Heart right ventricle (tissue), 16 donors: ENCODE measurements around the gene RAD51C. TPM values are rescaled to one million over a fixed set of nuclear protein-coding genes. Genes with fewer than 3 reads are reported as not detected.
"Not testable (repeated sequence)": the region's sequence is repeated elsewhere in the genome, so short reads cannot be mapped to it uniquely, and the experiment has no call there.

Experiments used
- ATAC-seq, 8 donors: fragments of 200-7000 bp; cut with Tn5 transposase; one replicate each; pipeline ENCODE4 v1.9.1; 2020; ENCODE audit warnings: mild to moderate bottlenecking in 8 of 8, moderate library complexity in 8 of 8, moderate number of reproducible peaks in 1 of 8
- DNase-seq, 2 donors: peaks; one replicate each; pipeline ENCODE4 v3.0.0-alpha.2; 2020
- H3K27ac ChIP-seq, 10 donors: fragments of 200-600 bp; sonication (generic) in 2 of 10; one replicate each; pipeline versions ENCODE4 v1.5.0 to v1.8.0; 2020 to 2022; ENCODE audit warnings: mild to moderate bottlenecking in 3 of 10
- H3K27me3 ChIP-seq, 7 donors: fragments of 200-600 bp; one replicate each; pipeline ENCODE4 v1.8.0; 2021 to 2022; ENCODE audit warnings: mild to moderate bottlenecking in 2 of 7
- H3K36me3 ChIP-seq, 9 donors: fragments of 200-600 bp; sonication (generic) in 1 of 9; one replicate each; pipeline versions ENCODE4 v1.5.0 to v1.8.0; 2020 to 2022; ENCODE audit warnings: mild to moderate bottlenecking in 2 of 9
- H3K4me1 ChIP-seq, 9 donors: fragments of 200-600 bp; sonication (generic) in 1 of 9; one replicate each; pipeline versions ENCODE4 v1.5.0 to v1.8.0; 2020 to 2022; ENCODE audit warnings: mild to moderate bottlenecking in 4 of 9
- H3K4me3 ChIP-seq, 10 donors: fragments of 200-600 bp; sonication (generic) in 2 of 10; one replicate each; pipeline versions ENCODE4 v1.5.0 to v1.8.0; 2020 to 2022; ENCODE audit warnings: mild to moderate bottlenecking in 7 of 10, moderate library complexity in 2 of 10
- H3K9me3 ChIP-seq, 11 donors: fragments of 200-600 bp in 10 of 11; sonication (generic) in 2 of 11; one replicate each; pipeline versions ENCODE4 v1.5.0 to v1.8.0; 2013 to 2022; ENCODE audit warnings: mild to moderate bottlenecking in 2 of 11, control low read depth in 1 of 11, moderate library complexity in 1 of 11
- WGBS, 2 donors: extraction: QIAGEN DNeasy Blood & Tissue Kit; methylation state at CpG; one replicate each; pipeline ENCODE4 v1.1.7; 2013; ENCODE audit warnings: inconsistent platforms in 1 of 2; 5-methylcytosine and 5-hydroxymethylcytosine counted together
- intact Hi-C, 10 donors: fragments of 100-400 bp; cut with DNase I; formaldehyde crosslinking; loops; one replicate each; pipeline versions ENCODE4 v1.11.1 to v1.14.2; 2022
- polyA plus RNA-seq, 2 donors: library from polyadenylated mRNA; stranded (reverse); fragments of 200-250 nt; gene quantifications; one replicate each; pipeline ENCODE4 v1.2.3, GENCODE V29; 2013
- total RNA-seq, 10 donors: library from RNA; stranded (reverse); fragmentation: NEBNext Ultra II Directional in 3 of 10; extraction: Animal tissue kit (Norgen Biotek cat#: 25700) in 3 of 10; gene quantifications; one replicate each; pipeline versions ENCODE4 v1.2.1 to v1.2.4, GENCODE V29; 2021 to 2023
- TF ChIP-seq, protein P1 (sequence below), 9 donors: fragments of 200-600 bp; sonication (generic) in 2 of 9; IDR thresholded peaks; one replicate each; pipeline versions ENCODE4 v1.5.0 to v1.8.0; 2021 to 2022; ENCODE audit warnings: antibody characterized with exemption in 9 of 9, mild to moderate bottlenecking in 5 of 9, moderate library complexity in 1 of 9
- donor health status: Arrhythmogenic right ventricular cardiomyopathy.
- donor health status: ischemic (EF 13 %, LVEDD 7.1; RV severe dilation, severe dysfunction).
- donor health status: healthy with polysubstance abuse.
- donor health status: DM: no; HTN: yes; CAD: no.
- donor health status: DM: no; HTN: no; CAD: no.
- donor health status: ischemic (EF 25% LVEDD 6.9; RV normal size, moderate dysfunction).
- donor health status: ischemic (EF 25% LVEDD 5.7; RV mildly dilated, moderate dysfunction).
- donor health status: healthy.
- donor health status: DM: yes; HTN: yes; CAD: no.
- donor health status: Ischemic cardiomyopathy.
- donor health status: ischemic (EF 35%, LVEDD 5.7; RV mildly dilated, moderate dysfunction).
- donor health status: nonischemic (EF 11% LVEDD 7.7; RV severe dilation, severe dysfunction).
- donor health status: DM: yes; HTN: yes; CAD: no.
- donor health status: PGD.
- donor health status: ischemic (EF 29% LVEDD 5.4; RV normal size, mild dysfunction).
- donor health status: nonischemic (EF 23%, LVEDD 6.1; RV moderate dilation, normal function).

Gene RAD51C
- total and polyA plus RNA-seq, 12 donors, result 19.4 to 40.7 (median 36.2) TPM

DNA sequence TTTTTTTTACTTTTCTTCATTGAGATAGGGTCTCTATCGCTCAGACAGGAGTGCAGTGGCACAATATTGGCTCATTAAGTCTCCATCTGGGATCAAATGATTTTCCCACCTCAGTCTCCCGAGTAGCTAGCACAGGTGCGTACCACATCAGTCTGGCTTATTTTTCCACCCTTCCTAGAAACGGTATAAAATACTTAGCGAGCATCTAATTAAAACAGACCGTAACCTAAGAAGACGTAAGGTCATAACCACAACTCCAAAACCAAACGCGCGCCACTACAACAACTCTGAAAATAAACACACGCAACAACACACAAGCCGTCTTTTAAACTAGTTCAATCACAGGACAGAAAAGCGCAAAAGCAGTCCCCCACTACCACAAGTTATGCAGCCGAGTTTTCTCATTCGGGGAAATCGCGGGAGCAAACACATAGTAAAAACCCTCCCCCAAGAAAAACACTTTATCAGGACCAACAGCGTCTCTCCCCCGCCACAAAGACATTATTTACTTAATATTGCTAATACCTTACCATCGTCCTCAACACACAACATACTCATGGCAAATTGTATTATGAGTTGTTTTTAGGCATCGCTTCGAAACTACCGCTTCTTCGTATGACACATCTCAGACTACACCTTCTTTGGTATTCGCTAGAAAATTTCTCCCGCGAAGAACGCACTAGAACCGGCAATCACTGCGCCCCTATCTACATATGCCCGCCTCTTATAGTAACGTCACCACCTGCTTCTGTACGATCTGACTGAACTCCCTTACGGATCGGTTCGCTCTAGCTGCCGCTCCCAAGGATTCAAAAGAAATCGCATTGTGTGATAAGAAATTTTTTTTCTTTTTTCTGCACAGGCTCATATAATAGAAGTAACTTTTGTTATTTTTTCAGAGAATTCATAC is 33.3 kb upstream of the RAD51C start:
- DNase-seq, result peak; percentile 16 to 92
- Histone ChIP-seq H3K27me3 (no peaks in the 10 kb centered on the region), H3K36me3 (no peaks in the 10 kb centered on the region), H3K4me1 (peaks cover 0 to 15% (median 3%) of the 10 kb centered on the region in 9 donors), H3K27ac (peak overlapping the region; percentile 6 to 93 (median 78)), H3K4me3 (peak overlapping the region in 9 of 10 donors; percentile 28 to 58 (median 49)), H3K9me3 (peaks cover 0 to 8% (median 0%) of the 10 kb centered on the region in 11 donors)
- WGBS, 2 donors, result 2% methylated on average over 38 of the region's 38 CpGs
- TF ChIP-seq, protein P1, sequence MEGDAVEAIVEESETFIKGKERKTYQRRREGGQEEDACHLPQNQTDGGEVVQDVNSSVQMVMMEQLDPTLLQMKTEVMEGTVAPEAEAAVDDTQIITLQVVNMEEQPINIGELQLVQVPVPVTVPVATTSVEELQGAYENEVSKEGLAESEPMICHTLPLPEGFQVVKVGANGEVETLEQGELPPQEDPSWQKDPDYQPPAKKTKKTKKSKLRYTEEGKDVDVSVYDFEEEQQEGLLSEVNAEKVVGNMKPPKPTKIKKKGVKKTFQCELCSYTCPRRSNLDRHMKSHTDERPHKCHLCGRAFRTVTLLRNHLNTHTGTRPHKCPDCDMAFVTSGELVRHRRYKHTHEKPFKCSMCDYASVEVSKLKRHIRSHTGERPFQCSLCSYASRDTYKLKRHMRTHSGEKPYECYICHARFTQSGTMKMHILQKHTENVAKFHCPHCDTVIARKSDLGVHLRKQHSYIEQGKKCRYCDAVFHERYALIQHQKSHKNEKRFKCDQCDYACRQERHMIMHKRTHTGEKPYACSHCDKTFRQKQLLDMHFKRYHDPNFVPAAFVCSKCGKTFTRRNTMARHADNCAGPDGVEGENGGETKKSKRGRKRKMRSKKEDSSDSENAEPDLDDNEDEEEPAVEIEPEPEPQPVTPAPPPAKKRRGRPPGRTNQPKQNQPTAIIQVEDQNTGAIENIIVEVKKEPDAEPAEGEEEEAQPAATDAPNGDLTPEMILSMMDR (IDR thresholded peaks at IDR 0.05), result no peak
- intact Hi-C loops, result loop anchor here in 5 of 10 donors (1.0 to 2.0 kb wide), 4 partner anchors 26 to 141 kb away; partner anchors contain the start of genes RAD51C (in 1 of the 5) and TEX14 (in 1 of the 5)
- peak; percentile 95 to 98 (median 96) for ATAC-seq

DNA sequence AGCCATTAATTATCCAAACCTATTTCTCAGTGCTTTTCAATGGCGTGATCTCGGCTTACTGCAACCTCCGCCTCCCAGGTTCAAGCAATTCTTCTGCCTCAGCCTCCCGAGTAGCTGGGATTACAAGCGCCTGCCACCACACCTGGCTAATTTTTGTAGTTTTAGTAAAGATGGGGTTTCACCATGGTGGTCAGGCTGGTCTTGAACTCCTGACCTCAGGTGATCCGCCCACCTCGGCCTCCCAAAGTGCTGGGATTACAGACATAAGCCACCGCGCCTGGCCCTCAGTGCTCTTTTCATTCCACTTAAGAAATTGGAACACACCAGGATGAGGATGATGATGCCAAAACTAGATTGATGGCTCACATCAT is 32.7 kb upstream of the RAD51C start:
- H3K9me3 ChIP-seq, H3K27me3 ChIP-seq, H3K36me3 ChIP-seq, DNase-seq: not testable (repeated sequence)
- peaks cover 0 to 15% (median 3%) of the 10 kb centered on the region in 9 donors for H3K4me1 ChIP-seq
- peak overlapping the region in 8 of 10 donors; percentile 70 to 93 (median 84) for H3K27ac ChIP-seq
- peak overlapping the region in 9 of 10 donors; percentile 28 to 58 (median 49) for H3K4me3 ChIP-seq
- peak in 1 of 8 donors; percentile 8 for ATAC-seq
- intact Hi-C loops, result loop anchor here in 5 of 10 donors (1.0 to 2.0 kb wide), 4 partner anchors 27 to 141 kb away; partner anchors contain the start of genes RAD51C (in 1 of the 5) and TEX14 (in 1 of the 5)
- WGBS, 2 donors, result 39 to 43% methylated on average over 9 of the region's 9 CpGs

DNA sequence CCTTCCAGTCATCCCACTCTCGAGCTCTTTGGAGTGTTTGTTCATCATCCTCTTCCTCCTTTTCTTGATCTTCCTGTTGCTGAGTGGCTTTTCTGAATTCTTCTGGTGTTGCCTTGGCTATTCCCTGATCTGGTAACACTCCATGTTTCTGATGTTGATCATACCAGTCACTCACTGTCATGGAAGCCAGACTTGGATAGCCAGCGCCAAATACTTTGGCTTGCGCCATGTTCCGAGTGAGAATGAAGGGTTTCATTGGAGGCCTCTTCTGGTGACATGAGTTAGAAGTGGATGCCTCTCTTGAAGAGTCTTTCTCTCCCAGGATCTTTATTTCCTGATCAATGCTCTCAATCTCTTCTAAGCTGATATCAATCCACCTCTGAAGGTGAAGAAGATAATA is 31.8 kb upstream of the RAD51C start:
- DNase-seq, result no peak
- Histone ChIP-seq H3K27me3 (no peaks in the 10 kb centered on the region), H3K36me3 (no peaks in the 10 kb centered on the region), H3K9me3 (peaks cover 0 to 8% (median 0%) of the 10 kb centered on the region in 11 donors), H3K4me3 (no peak overlapping the region), H3K27ac (no peak overlapping the region), H3K4me1 (peaks cover 0 to 15% (median 3%) of the 10 kb centered on the region in 9 donors)
- TF ChIP-seq, protein P1 (IDR thresholded peaks at IDR 0.05), result no peak
- intact Hi-C loops, result no loop called here
- WGBS, 2 donors, result 85 to 86% methylated on average over 4 of the region's 4 CpGs
- ATAC-seq, result no peak

DNA sequence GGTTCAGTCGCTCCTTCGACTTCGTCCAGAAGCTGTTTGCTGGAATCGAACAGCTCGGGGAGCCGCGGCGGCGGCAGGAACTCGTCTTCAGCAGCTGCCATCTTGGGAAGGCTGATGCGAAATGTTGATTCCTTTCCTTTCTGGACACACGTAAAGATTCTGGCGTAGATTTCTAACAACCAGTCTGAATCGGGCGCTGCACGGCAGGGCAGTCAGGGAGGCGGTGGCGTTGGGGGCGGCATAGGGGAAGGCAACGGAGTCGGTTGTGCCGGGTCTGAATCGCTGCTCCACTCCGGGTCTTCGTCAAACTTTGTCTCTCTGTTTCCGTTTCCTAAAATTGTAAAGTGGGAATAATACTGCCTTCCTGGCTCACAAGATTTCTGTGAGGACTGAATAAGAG is 30.9 kb upstream of the RAD51C start:
- H3K27ac ChIP-seq, result no peak overlapping the region
- TF ChIP-seq, protein P1 (IDR thresholded peaks at IDR 0.05), result no peak
- no peaks in the 10 kb centered on the region for H3K27me3 ChIP-seq
- H3K9me3 ChIP-seq, result peaks cover 0 to 8% (median 0%) of the 10 kb centered on the region in 11 donors
- ATAC-seq (no peak), DNase-seq (no peak)
- 92 to 93% methylated on average over 26 of the region's 26 CpGs for WGBS, 2 donors
- no peak overlapping the region for H3K4me3 ChIP-seq
- H3K36me3 ChIP-seq, result no peaks in the 10 kb centered on the region
- H3K4me1 ChIP-seq, result peaks cover 0 to 18% (median 3%) of the 10 kb centered on the region in 9 donors
- intact Hi-C loops, result no loop called here
